Fibroblast of villous mesenchyme (primary cell): Measurements from ENCODE around the gene LCE5A. TPM values are rescaled to one million over a fixed set of nuclear protein-coding genes. Genes with fewer than 3 reads are reported as not detected.
A peak's percentile ranks its signal among the peaks of the same experiment; 100 is the strongest.

Experiments
- DNase-seq: peaks from one replicate; pipeline ENCODE4 v3.0.0-alpha.2; 2010; ENCODE audit warnings: low read depth
- H3K4me3 ChIP-seq: 2 replicates; pipeline ENCODE4 v1.5.1; 2011; ENCODE audit warnings: low read depth, mild to moderate bottlenecking, low read length
- total RNA-seq: library from RNA; depleted of rRNA; stranded (reverse); fragments of >200 nt; gene quantifications from 2 replicates; pipeline ENCODE4 v1.2.3, GENCODE V29; 2012
- TF ChIP-seq, protein P1 (sequence below): IDR thresholded peaks from 2 replicates; pipeline ENCODE4 v1.5.1; 2012; ENCODE audit warnings: low read depth, mild to moderate bottlenecking, low read length; ENCODE audit not compliant: insufficient read depth

The LCE5A gene, protein sequence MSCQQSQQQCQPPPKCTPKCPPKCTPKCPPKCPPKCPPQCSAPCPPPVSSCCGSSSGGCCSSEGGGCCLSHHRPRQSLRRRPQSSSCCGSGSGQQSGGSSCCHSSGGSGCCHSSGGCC
- total RNA-seq, result not detected in 2 replicates

DNA sequence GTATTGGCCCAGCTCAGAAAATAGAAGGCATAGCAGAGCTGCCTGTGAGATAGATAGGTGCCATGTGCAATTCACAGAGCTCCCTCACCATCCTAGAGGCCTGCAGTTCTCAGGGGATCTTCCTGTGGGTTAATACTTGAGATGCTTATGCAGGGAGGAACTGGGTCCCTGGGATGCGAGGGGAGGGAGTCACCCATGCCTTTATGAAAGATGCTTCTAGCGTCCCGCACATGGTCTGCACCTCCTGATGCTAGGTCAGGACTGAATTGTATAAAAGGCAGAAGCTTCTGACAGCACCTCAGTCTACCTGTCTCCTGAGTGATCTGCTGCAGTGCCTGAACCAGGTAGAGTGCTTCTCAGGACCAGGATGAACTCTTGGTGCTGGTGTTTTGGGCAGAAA is at the start of gene LCE5A:
TSS of gene LCE5A (plus strand) at position 301 of the 400 bp plus-strand sequence. CDS start 732 bp downstream, outside the sequence.
- no peak within 1 kb of the TSS for H3K4me3 ChIP-seq
- TF ChIP-seq, protein P1, sequence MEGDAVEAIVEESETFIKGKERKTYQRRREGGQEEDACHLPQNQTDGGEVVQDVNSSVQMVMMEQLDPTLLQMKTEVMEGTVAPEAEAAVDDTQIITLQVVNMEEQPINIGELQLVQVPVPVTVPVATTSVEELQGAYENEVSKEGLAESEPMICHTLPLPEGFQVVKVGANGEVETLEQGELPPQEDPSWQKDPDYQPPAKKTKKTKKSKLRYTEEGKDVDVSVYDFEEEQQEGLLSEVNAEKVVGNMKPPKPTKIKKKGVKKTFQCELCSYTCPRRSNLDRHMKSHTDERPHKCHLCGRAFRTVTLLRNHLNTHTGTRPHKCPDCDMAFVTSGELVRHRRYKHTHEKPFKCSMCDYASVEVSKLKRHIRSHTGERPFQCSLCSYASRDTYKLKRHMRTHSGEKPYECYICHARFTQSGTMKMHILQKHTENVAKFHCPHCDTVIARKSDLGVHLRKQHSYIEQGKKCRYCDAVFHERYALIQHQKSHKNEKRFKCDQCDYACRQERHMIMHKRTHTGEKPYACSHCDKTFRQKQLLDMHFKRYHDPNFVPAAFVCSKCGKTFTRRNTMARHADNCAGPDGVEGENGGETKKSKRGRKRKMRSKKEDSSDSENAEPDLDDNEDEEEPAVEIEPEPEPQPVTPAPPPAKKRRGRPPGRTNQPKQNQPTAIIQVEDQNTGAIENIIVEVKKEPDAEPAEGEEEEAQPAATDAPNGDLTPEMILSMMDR, result no peak
- DNase-seq, result no peak

DNA sequence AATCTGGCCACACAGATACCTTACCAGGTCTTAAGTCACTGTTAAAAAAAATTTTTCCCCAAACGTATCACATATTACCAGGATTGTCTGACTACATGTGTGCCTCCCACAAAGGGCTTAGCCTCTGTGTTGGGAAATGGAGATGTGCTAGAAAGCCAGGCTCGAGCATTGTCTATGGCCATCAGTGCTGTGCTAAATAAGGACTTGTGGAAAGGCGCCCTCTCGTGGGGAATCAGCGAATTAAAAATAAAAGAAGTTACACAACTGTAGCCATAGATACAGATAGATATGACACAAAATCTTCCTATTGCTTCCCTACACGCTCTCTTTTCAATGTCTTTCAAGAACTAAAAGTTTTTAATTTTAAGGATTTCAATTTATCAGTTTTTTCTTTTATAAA is 49.1 kb upstream of the LCE5A start:
- peak; percentile 54 for DNase-seq
- TF ChIP-seq, protein P1, result peak; percentile 55
- no peak overlapping the region for H3K4me3 ChIP-seq

DNA sequence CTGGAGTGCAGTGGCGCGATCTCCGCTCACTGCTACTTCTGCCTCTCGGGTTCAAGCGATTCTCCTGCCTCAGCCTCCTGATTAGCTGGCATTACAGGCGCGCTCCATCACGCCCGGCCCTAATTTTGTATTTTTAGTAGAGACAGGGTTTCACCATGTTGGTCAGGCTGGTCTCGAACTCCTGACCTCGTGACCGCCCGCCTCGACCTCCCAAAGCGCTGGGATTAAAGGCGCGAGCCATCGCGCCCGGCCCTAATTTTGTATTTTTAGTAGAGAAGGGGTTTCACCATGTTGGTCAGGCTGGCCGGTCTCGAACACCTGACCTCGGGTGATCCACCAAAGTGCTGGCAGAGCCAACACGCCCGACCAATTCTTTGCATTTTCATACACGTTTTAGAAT is 48.0 kb upstream of the LCE5A start:
- TF ChIP-seq, protein P1, result no peak

DNA sequence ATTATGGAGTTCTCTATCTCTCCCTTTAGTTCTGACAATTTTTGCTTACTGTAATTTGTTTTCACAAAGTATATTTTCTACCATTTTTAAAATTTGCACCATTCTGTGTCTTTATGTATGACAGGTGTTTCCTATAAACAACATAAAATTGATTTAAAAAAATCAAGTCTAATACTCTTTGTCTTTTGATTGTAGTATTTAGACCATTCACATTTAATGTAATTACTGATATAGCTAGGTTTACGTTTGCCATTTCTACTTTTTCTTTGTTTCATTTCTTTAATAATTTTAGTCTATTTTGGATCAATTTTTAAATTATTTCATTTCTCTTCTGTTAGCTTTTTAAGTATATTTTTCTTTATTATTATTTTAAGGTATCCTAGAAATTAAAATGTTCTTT is 44.4 kb upstream of the LCE5A start:
- TF ChIP-seq, protein P1, result no peak

More for the DNA sequence above, 48.0 kb upstream of the LCE5A start:
- no peak for DNase-seq
- H3K4me3 ChIP-seq, result no peak overlapping the region

DNA sequence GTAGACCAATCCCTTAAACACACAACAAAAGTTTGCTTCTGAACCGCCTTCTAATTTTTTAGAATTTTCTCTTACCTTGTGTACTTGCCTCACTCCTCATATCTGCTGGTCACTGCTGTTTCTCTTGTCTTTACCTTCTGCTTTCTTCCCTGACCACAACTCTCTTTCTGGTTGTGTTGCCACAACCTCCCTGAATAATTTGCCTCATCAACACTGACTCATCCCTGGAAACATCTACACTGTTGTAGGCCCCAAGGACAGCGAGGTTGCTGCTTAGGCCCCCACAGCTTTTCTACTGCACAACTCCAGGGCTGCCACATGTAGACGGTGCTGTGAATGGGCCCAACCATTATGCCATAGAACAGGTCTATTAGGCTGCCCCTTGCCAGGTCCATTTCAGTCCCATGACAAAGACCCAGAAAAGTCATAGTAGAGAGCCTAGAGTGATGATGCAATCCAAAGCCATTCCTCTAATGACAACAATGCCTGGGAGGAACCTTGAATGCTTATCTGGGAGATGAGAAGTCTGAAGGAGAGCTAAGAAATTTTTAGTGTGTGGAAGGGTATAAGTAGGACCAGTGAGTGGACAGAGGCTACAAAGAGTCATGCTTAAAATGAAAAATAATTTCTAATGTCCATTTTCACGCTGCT is 36.6 kb upstream of the LCE5A start:
- no peak for DNase-seq
- no peak overlapping the region for H3K4me3 ChIP-seq
- TF ChIP-seq, protein P1, result no peak

More for the DNA sequence above, 44.4 kb upstream of the LCE5A start:
- DNase-seq, result no peak
- H3K4me3 ChIP-seq, result no peak overlapping the region

DNA sequence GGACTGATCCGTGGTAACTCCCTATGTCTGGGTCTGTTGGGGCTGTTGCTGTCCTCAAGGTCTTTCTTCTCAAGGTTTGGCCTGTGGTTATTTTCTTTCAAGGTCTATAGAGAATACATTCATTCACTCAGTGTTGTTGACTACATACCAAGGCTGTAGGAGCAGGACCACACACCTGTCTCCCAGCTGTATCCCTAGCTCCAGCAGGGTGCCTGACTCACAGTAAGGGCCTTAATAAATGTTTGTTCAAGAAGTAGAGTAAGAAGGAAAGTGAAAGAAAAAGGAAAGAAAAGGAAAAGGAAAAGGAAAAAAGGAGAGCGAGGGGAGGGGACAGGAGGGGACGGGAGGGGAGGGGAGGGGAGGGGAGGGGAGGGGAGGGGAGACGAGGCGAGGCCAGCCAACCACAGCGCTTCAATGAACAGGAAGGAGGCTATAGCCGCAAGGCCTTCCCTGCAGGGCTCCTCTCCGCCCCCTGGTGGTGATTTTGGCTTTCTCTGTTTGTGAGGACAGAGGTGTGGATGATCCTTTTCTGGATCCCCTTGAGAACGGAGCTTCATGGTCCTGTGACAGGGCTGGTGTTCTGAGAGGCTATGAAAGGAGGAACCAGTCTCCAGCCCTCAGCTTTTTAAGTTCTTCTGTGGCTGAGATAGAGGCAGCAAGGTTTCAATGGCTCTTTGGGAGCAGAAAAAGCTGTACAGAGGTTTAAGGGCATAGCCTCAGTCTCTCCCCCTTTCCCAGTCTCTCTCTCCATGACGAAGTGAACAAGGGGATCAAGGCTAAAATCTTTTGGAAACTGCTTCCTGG is 30.6 kb upstream of the LCE5A start:
- H3K4me3 ChIP-seq, result no peak overlapping the region
- DNase-seq, result no peak
- TF ChIP-seq, protein P1, result peak; percentile 25
